GM18519 (cell line): ENCODE results near the gene PARS2.

Source experiments
- ATAC-seq: cut with Tn5 transposase; IDR thresholded peaks from one replicate; pipeline ENCODE4 v1.9.1; 2021; ENCODE audit warnings: mild to moderate bottlenecking, moderate library complexity; ENCODE audit not compliant: unreplicated experiment, low FRiP score

The PARS2 gene

DNA sequence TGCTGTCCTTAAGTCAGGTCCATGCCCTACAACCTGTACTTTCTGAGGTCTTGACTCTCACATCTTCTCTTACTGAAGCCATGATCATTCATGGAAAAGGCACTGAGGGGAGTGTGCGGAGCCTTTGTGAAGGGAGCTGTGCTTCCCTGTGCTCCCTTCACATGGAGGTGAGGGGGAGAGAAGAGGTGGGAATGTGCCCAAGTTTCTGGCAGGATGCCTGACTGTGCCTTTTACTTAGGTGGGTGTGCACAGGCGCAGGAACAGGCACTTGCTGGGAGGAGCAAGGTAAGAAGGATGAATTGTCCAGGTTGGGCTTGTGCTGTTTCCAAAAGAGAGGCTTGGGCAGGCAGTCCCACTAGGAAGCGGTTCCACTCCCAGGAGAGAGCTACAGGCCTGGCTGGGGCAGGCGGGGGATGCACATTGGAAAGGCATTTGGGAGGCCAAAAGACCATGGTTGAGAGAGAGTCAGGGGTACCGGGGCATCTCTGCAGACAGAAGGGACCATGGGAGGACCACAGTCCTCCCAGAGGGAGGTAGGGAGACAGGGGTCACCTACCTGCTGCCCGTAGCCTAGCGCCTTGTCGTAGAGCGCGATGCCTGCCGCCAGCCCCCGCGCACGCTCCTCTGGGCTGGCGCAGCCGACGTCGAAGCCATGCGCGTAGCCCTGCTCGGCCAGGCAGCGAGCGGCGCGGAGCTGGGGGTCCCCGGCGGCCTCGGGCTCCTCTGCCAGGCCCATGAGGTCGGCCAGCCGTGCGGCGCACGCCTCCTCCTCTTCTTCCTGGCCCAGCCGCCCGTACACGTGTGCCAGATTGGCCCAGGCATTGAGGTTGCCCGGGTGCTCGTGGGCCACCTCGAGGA is 35.9 kb upstream of the PARS2 start:
- no peak for ATAC-seq

DNA sequence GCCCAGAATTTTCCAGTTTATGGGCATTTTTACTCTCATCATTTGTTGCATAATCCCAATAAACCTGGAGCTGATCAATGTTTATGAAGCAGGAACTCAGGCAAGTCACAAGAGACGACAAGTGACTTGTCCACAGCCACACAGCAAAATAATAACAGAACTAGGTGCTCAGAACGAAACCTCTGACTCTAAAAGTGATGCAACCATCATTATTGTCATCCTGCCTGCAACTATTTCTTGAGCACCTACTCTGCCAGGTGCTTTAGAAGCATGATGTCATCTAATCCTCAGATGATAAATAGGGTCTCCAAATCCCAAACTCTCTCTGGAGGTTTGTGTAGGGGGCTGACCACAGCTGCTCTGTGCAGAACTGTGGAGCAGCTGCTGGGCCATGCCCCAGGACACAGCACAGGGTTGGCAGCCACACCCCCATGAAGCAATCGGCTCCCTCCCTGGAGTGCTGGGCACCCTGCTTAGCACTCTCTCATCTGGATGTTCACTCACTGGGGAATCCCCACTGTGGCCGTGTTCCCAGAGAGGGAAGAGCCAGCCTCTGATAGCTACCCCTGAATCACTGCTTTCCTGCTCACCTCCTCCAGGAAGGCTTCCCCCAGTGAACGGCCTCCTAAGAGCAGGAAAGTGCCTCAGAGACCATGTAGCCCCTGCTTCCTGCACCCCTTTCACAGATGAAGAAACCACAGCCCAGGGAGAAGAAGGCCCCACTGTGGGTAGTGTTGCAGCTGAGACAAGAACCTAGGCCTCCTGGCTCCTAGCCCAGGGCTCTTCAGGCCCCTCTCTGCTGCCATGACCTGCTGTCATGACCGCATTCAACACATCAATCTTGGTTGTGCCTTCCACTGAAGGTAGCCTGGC is 34.7 kb upstream of the PARS2 start:
- peak; percentile 35 for ATAC-seq

DNA sequence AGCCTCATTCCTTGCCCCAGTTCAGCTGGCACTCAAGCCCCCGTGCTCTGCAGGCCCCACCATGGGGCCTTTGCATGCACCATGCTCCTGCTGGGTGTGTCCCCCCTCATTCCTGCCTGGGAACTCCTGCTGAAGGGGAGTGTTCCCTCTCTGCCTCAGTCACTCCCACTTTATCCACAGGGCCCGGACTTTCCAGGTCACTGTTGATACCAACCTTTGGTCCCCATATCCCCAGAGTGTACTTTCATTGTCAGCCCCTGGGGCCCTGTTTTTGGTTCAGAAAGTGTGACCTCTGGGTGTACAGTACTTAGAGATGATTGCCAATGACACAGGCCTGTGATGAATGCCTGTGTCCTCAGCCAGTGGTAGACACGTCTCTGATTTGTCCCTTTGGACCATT is 33.9 kb upstream of the PARS2 start:
- no peak for ATAC-seq

DNA sequence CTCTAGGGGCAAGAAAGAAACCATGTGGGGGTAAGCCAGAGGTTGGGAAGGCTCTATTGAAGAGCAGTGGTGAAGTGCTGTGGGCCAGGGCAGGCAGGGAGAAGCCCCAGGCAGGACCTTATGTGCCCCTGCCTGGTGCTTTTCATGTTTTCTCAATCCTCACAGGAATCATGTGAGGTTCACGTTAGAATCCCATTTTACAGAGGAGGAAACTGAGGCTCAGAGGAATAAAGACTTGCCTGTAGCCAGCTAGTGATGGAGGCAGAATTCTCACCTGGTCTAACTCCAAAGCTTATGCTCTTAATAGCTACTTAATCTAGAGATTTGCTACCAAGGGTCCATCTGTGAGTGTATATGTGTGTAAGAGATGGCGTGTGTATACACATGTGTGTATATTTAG is 32.6 kb upstream of the PARS2 start:
- no peak for ATAC-seq

DNA sequence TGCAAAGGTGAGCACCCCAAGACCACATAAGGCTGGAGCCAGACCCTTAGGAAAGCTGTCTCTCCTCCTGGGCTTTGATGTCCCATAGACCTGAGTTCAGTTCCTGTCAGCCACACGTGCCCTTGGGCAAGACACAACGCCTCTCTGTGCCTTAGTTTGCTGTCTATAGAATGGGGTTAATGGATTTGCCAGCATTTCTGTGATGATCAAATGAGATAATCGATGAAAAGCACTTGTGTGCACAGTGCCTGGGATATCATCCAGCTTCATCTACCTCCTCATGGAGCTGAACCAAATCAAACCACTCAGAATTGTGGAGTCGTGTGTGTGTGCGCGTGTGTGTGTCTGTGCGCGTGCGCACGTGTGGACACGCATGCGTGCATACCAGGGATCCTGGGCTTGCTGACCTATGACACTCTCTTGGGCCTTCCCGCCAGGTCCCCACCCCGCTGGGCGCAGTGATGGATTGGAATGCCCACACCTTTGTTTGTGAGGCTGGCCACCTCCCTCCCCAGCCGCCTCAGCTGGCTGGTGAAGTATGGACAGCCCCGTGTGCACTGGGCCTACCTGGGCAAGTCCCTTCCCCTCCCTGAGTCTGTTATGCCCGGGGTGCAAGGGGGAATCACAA is 31.6 kb upstream of the PARS2 start:
- no peak for ATAC-seq

DNA sequence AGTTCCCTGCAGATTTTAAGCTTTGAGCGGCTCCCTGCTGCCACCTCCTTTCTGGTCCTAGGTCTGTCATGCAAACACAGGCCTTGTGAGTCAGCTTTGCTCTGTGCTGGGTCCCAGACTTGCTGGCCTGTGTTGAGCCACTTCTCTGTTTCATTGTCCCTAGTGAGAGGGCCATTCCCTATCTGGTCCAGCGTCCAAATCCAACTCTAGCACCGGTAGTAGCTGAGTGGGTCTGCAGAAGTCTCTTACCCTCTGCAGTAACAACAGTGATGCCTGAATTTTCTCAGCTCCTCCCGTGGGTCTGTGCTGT is 31.0 kb upstream of the PARS2 start:
- no peak for ATAC-seq

DNA sequence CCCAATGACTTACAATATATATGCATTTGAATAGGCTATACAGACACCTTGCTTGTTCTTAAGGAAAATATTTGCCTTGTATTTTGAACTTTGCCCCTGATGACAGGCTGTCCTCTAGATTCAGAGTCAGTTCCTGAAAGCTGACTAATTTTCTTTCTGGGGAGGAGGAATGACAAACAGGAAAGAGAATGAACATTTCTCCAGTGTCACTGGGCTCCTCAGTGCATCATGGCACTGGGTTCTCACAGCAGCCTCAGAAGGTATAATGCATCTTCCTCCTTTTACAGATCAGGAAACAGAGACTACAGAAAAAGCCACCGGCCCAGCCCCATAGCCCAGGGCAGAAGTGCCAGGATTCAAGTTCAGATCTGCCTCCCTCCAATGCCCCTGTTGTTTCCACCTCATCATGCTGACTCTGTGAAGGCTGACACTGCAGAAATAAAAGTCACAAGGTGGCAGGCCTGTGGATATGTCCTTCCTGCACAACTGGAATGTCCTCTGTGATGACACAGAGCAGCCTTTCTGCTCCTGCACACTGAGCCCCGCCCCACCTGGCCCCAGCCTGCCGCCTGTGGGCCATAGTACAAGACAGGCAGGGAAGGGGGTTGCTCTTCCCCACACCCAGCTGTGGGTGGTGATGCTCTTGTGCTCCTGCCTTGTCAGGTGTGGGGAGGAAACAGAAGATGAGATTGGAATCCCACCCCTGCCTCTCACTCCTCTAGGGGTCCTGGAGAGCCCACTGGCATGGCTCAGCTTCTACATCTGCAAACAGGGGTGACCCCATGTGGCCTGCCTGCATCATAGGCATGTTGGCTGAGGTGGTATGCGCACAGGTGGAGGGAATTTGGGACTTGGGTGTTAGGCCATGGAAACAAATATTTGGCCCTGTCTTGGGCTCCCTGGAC is 30.4 kb upstream of the PARS2 start:
- ATAC-seq = no peak

DNA sequence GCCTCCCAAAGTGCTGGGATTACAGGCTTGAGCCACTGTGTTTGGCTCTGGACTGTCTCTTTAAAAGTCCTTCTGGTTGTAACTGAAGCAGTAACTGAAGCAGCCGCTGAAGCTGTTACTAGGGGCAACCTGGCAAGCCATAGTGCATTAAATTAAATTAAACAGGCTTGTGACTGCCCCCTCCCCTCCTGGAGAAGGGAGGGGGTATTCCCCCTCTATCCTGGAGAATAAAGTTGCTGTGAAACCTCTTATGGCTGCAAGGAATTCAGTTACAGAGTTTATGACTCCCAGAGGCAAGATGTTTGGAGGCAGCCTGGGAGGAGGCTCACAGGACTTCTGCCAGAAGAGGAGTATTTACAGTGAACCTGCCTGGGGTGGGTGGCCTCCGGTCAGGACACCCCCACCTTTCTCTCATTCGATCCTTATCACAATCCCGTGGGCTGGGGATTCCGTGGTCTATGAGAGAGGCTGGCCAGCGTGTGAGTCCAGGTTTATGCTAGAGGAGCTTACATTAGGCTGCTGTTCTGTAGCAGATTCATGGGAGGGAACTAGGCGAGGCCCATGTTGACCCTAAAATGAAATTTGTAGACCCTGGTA is 28.5 kb upstream of the PARS2 start:
- no peak for ATAC-seq

DNA sequence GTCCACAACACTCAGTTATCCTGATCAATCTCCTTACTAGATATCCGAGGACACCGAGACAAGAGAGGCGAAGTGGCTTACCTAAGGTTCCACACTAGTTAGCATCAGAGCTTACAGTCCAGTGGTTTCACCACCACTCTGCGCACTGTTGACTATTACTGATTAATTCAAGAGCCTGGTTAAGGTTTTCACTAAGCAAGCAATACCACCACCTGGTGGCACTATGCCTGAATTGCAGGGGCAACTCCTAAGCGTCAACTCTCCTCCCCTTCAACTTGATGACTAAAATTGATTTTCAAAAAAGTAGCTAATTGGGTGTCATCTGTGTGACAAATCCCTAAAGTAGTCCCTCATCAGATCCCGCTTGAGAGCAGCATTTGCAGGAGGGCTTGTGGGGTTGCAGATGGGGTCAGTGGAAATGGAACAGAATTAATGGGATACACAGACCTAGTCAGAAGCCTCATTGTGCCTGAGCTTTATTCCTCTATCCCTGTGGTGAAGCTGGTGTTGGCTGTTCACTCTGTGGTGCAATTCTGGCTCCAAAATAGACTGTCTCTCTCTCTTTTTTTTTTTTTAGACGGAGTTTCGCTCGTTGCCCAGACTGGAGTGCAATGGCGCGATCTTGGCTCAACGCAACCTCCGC is 27.7 kb upstream of the PARS2 start:
- no peak for ATAC-seq

DNA sequence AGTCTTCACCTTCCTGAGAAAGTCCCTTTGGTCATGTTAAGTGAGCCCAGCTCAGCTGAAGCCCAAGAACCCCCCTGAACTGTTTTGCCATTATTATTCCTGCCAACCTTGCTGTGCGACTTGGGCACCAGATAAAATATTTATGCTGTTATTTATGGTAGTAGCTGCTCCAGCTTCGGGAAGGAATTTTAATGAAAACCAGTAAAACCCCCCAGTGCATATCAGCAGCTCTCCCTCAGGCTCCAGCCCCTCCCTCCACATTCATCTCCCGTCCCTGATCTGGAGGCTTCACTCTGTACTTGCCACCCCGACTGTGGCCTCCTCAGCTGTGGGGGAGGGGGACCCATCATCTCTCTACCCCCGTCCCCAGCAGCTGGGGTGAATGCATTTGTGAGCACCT is 24.1 kb upstream of the PARS2 start:
- ATAC-seq = no peak

DNA sequence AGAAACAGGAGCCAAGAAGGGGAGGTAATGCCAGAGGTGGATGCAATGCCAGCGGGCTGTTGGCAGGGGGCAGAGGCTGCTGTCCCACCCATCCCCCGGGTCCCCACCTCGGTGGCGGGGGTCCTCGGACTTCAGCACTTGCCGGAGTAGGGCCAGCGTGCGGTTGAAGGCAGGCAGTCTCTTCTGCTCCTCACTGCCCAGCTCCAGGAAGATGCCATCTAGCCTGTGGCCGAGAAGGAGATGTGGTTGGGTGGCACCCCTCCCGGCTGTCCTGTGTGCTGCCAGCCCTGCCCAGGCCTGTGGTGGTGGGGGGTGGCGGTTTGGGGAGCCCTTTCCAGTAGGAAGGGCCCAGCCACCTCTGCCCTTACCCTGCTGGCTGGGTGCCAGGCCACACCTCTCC is 23.3 kb upstream of the PARS2 start:
- ATAC-seq = no peak

DNA sequence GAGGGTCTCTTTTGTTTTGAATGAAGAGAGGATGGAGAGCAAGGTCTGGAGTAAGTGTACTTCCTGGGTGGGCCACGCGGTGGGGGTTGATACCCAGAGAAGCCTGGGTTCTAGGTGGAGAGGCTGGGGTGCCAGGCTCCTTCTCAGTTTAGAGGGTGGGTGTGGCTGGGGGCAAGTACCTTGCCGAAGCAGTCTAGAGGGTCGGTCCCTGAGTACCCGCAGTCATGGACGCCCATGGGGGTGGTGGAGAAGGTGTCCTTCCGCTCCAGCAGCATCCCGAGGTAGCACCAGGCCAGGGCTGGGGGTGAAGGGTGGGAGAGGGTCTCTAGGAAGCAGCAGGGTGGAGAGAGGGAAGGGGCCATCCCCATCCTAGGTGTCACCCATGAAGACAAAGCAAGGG is 22.5 kb upstream of the PARS2 start:
- ATAC-seq = no peak

DNA sequence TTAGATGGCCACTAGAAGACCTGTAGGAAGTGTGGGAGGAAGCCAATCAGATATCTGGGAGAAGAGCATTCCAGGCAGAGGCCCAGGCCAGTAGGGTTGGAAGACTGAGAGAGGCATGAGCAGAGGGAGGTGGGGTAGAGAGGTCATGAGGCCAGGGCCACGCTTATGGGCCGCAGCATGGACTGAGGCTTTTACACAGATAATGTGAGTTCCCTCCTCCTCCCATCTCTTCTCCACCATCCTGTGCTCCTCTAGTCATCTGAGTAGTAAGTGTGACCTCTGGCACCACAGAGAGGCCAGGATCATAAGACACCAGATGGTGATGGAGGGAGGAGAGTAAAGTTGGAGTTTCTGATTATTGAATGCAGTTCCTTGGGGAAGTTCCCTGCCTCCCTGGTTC is 19.7 kb upstream of the PARS2 start:
- no peak for ATAC-seq

DNA sequence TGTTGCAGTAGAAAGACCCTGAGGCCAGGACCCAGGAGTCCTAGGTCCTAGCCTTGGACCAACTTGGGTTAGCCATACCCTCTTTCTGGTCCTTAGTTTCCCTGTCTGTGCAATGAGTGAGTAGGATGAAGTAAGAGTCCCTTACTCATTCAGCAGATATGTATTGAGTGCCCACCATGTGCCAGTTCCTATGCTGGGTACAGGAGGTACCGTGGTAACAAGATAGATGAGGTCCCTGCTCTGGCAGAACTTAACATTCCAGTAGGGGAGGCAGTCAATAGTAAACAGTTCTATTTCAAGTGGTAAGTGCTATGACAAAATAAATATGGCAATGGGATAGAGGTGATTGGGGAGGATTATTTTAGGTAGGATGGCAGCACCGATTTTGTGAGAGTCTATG is 18.3 kb upstream of the PARS2 start:
- no peak for ATAC-seq

DNA sequence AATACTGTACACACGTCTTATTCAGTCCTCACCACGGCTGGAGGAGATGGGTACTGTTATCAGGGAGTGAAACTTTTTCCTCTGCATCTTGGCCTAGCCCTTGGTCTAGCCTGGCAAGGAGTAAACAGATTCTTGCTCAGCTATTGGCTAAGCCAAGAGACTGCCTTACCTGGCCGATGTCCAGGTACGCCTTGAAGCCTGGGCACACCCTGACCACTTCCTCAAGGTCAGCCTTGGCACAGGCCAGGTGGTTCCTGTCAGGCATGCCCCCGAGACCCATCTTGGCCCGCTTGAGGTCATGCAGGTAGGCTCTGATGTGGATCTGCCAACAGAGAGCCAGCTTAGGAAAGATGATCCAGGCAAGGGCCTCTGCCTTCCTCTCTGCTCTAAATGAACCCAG is 17.8 kb upstream of the PARS2 start:
- no peak for ATAC-seq

DNA sequence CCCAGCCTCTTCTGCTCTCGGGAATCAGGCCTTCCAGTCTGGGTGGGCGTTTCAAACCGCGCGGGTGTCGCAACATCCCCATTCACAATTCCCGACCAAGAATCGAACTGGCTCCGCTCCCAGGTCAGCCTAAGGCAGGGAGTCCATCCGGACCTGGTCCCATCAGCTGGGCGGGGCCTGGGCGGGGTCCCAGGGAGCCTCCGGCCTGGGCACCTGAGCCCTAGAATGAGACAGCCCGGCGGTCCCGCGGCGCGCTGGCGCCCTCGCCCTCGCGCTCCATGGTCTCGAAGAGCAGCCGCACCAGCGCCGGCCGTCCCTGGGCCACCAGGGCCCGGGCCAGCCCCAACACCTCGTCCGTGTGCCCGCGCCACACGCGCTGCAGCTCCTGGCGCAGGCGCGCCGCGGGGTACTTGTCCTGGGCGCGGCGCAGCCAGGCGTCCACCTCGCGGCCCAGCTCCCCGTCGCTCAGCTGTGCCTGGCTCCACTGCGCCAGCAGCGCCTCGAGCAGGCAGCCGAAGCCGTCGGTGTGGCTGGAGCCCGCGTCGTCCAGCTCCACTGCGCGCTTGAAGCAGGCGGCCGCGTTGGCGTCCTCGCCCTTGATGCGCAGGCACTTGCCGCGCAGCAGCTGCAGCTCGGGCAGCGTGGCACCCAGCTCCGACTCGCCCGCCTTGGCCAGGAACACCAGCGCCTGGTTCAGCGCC is 16.9 kb upstream of the PARS2 start:
- ATAC-seq = no peak

DNA sequence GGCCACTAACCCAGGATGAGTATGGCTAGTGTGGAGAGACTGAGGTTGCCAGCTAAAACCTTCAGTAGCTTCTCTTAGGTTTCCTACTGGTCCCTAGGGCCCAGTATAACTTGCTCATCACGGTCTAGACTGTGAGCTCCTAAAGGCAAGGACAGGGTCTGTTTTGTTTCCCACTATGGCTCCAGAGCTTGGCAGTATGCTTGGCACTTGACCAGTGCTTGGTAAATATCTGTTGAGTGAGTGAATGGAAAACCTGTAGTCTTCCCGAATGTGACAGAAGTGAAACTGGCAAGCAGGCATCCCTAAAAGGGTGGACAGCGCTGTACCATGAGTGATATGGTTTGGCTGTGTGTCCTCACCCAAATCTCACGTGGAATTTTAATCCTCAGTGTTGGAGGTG is 13.1 kb upstream of the PARS2 start:
- no peak for ATAC-seq

DNA sequence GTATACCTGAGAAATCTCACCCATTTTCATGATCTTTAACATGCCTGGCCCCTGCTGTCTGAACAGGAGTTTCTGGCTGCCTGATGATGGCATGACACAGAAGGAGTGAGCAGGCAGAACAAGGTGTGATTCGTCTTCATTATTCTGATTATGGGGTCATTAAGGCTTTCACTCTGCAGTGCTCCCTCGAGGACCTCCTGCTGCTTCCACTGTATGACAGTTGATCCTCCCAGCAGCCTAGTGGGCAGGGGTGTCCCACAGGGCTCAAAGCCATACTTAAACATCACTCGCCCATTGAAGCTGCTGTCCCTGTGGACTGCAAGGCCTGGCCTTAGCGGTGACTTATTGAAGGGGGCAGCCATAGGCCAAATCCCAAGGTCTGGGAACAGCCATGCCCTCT is 12.7 kb upstream of the PARS2 start:
- ATAC-seq = no peak
